ENCODE measurements around the gene NRDC. TPM values are rescaled to one million over a fixed set of nuclear protein-coding genes. Genes with fewer than 3 reads are reported as not detected.

The NRDC gene
- total and polyA plus RNA-seq, 9 of the 15 experiments (the other 6 are each of a cell fraction or from before 2014, with no cell fraction given), result 102 to 371 (median 201) TPM

DNA sequence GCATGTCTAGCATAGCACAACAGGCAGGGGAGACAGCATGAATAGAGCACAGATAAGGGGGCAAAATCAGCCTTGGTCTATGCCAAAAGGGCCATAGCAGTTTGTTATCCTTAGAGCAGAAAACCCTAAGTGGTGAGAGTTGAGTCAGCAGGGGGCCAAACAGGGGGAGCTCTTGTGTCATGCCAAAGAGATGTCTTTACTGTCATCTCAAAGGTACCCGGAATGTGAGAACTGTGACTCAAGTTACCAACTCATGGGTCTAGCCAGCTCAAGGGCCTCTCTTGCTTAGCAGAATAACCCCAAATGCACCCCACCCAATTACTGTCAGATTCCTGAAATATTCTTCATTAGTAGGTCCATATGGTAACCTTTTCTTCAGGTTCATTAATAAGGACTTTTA, 45.9 kb upstream of the NRDC start:
- TF ChIP-seq ZNF143 (CRISPR knock-in tag; IDR thresholded peaks at IDR 0.05) (no peak), NCOA2 (IDR thresholded peaks at IDR 0.05; ENCODE audit: partially characterized antibody in 2 of 2) (no peak), ZFP30 (CRISPR knock-in tag; IDR thresholded peaks at IDR 0.05; ENCODE audit: borderline replicate concordance) (no peak), ZNF41 (CRISPR knock-in tag; conservative IDR thresholded peaks at IDR 0.05) (no peak), MEF2A (IDR thresholded peaks at IDR 0.05; ENCODE audit: control insufficient read depth, low read depth, low read length) (no peak), XRCC5 (IDR thresholded peaks at IDR 0.05; ENCODE audit: low read depth, low read length) (no peak), RAD21 (CRISPR knock-in tag; conservative IDR thresholded peaks at IDR 0.05 in 1 of 2, IDR thresholded peaks at IDR 0.05 in 1 of 2) (peak in 1 of 2 experiments; percentile 40; a peak in 1 of 4 replicates), NR3C1 (CRISPR knock-in tag; IDR thresholded peaks at IDR 0.05) (no peak), RFX7 (CRISPR knock-in tag; IDR thresholded peaks at IDR 0.05) (no peak), REST (IDR thresholded peaks at IDR 0.05; ENCODE audit: borderline replicate concordance) (peak; percentile 58; the same call in 1 of the 2 replicates), REST (CRISPR knock-in tag; IDR thresholded peaks at IDR 0.05; ENCODE audit: low read depth) (no peak), GTF2E2 (tag; IDR thresholded peaks at IDR 0.05) (no peak), ZBED1 (IDR thresholded peaks at IDR 0.05) (no peak)
- TF ChIP-seq, protein P1, sequence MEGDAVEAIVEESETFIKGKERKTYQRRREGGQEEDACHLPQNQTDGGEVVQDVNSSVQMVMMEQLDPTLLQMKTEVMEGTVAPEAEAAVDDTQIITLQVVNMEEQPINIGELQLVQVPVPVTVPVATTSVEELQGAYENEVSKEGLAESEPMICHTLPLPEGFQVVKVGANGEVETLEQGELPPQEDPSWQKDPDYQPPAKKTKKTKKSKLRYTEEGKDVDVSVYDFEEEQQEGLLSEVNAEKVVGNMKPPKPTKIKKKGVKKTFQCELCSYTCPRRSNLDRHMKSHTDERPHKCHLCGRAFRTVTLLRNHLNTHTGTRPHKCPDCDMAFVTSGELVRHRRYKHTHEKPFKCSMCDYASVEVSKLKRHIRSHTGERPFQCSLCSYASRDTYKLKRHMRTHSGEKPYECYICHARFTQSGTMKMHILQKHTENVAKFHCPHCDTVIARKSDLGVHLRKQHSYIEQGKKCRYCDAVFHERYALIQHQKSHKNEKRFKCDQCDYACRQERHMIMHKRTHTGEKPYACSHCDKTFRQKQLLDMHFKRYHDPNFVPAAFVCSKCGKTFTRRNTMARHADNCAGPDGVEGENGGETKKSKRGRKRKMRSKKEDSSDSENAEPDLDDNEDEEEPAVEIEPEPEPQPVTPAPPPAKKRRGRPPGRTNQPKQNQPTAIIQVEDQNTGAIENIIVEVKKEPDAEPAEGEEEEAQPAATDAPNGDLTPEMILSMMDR (IDR thresholded peaks at IDR 0.05 in 2 of 3, conservative IDR thresholded peaks at IDR 0.05 in 1 of 3; ENCODE audit: insufficient read depth in 2 of 3, low read depth in 1 of 3, low read length in 3 of 3), result peak in 1 of 3 experiments; percentile 22; a peak in 1 of 6 replicates
- H4K20me1 ChIP-seq (replicated peaks; ENCODE audit: control insufficient read depth, insufficient read depth, low read length), result peaks cover 5% of the 10 kb centered on the region; the same call in 1 of the 2 replicates
- H3K27ac ChIP-seq (ENCODE audit: extremely low read depth, low read depth, low read length), result no peak overlapping the region
- POLR2A ChIA-PET, result interaction anchor here (0.6 to 1.7 kb wide), 7 partner anchors 10 to 472 kb away, joined by 3 to 8 read pairs (median 4); no protein-coding TSS in a partner anchor
- CTCF ChIA-PET (ENCODE audit: low intra/inter-chr PET ratio), result interaction anchor here (0.8 to 0.9 kb wide), 2 partner anchors 26 to 75 kb away, joined by 3 read pairs; no protein-coding TSS in a partner anchor
- DNase-seq (ENCODE audit: extremely low read depth in 1 of 4, low spot score in 3 of 4), result peak in 2 of 4 experiments; percentile 14 to 24
- H3K36me3 ChIP-seq (ENCODE audit: control insufficient read depth, insufficient read depth, low read length), result no peaks in the 10 kb centered on the region
- no peak overlapping the region for H3K4me3 ChIP-seq
- H3K9me3 ChIP-seq (replicated peaks; ENCODE audit: control insufficient read depth, insufficient read depth, low read depth, low read length), result no peaks in the 10 kb centered on the region
- peaks cover 36 to 53% of the 10 kb centered on the region in 2 experiments for H3K27me3 ChIP-seq (ENCODE audit: control insufficient read depth in 2 of 2, insufficient read depth in 2 of 2, low read length in 2 of 2)
- no peaks in the 10 kb centered on the region for H3K4me1 ChIP-seq (replicated peaks in 1 of 2; ENCODE audit: control insufficient read depth in 2 of 2, insufficient read depth in 2 of 2, low read length in 2 of 2)
- no peak overlapping the region for H3K9ac ChIP-seq (ENCODE audit: insufficient read depth in 1 of 2, low read depth in 2 of 2, low read length in 2 of 2)
- in situ Hi-C loops (cut with MboI), result no loop called here
- BruUV-seq (replicated peaks), result no TSS peak
- intact Hi-C loops (cut with micrococcal nuclease), result no loop called here
- no peak for FAIRE-seq
- 0% methylated on average over 1 of the region's 1 CpG for WGBS (ENCODE audit: insufficient coverage, low coverage, missing lambda C conversion rate)
- H2AFZ ChIP-seq (ENCODE audit: low read depth, low read length), result no peak overlapping the region
- no peak overlapping the region for H3K4me2 ChIP-seq (ENCODE audit: insufficient read depth, low read length)
- H3K9me1 ChIP-seq (ENCODE audit: control insufficient read depth, insufficient read depth, low read length), result no peaks in the 10 kb centered on the region
- peak; percentile 24; the same call in 2 of the 3 replicates for ATAC-seq
- no peaks in the 10 kb centered on the region for H3K79me2 ChIP-seq (ENCODE audit: control insufficient read depth, insufficient read depth, low read length)
